Esophagus squamous epithelium (tissue), 4 donors: Measurements from ENCODE around the gene GZMM.

ENCODE experiments used
- POLR2A ChIP-seq, 4 donors: fragments of 450-650 bp; IDR thresholded peaks; one replicate each; pipeline ENCODE4 v1.6.1; 2017; ENCODE audit warnings: antibody characterized with exemption in 4 of 4, mild to moderate bottlenecking in 4 of 4, moderate library complexity in 3 of 4
- TF ChIP-seq, protein P1 (sequence below), 6 experiments: fragments of 450-650 bp in 4 of 6; fragments of 200-600 bp in 2 of 6; sonication (generic) in 2 of 6; IDR thresholded peaks; one replicate each; pipeline ENCODE4 v1.5.1; 2016 to 2019; ENCODE audit warnings: antibody characterized with exemption in 6 of 6, mild to moderate bottlenecking in 4 of 6, moderate library complexity in 4 of 6

- TF ChIP-seq, protein P1, sequence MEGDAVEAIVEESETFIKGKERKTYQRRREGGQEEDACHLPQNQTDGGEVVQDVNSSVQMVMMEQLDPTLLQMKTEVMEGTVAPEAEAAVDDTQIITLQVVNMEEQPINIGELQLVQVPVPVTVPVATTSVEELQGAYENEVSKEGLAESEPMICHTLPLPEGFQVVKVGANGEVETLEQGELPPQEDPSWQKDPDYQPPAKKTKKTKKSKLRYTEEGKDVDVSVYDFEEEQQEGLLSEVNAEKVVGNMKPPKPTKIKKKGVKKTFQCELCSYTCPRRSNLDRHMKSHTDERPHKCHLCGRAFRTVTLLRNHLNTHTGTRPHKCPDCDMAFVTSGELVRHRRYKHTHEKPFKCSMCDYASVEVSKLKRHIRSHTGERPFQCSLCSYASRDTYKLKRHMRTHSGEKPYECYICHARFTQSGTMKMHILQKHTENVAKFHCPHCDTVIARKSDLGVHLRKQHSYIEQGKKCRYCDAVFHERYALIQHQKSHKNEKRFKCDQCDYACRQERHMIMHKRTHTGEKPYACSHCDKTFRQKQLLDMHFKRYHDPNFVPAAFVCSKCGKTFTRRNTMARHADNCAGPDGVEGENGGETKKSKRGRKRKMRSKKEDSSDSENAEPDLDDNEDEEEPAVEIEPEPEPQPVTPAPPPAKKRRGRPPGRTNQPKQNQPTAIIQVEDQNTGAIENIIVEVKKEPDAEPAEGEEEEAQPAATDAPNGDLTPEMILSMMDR (IDR thresholded peaks at IDR 0.05): no peak
- no peak for TF ChIP-seq POLR2A (IDR thresholded peaks at IDR 0.05)
Observed at GRCh38 chr19:547836-548720, 4.2 kb downstream of the GZMM start.
